GM12891 (cell line): ENCODE measurements around the gene RAB11FIP3.
A peak's percentile ranks its signal among the peaks of the same experiment; 100 is the strongest.

ENCODE experiments used
- DNase-seq: peaks from one replicate; pipeline ENCODE4 v3.0.0; 2011; ENCODE audit warnings: low spot score; ENCODE audit not compliant: insufficient read length
- FAIRE-seq: peaks from 2 replicates; lab custom pipeline; 2011; peaks lifted over from hg19 to GRCh38; lab: Jason Lieb, UNC
- PAX5 ChIP-seq: IDR thresholded peaks from 2 replicates; pipeline ENCODE4 v1.6.1; 2011; ENCODE audit warnings: low read length, moderate library complexity, mild to moderate bottlenecking; ENCODE audit not compliant: insufficient read depth, severe bottlenecking
- POLR2A ChIP-seq: IDR thresholded peaks from 2 replicates; pipeline ENCODE4 v1.6.1; 2011; ENCODE audit warnings: low read depth, low read length, control low read depth
- POLR2AphosphoS5 ChIP-seq: IDR thresholded peaks from 2 replicates; pipeline ENCODE4 v1.6.1; 2011; ENCODE audit warnings: low read depth, low read length, control low read depth
- POU2F2 ChIP-seq: IDR thresholded peaks from 2 replicates; pipeline ENCODE4 v1.6.1; 2011; ENCODE audit warnings: low read depth, mild to moderate bottlenecking, control low read depth, low read length, moderate library complexity
- SPI1 ChIP-seq: IDR thresholded peaks from 2 replicates; pipeline ENCODE4 v1.6.1; 2011; ENCODE audit warnings: low read depth, low read length, control low read depth
- TAF1 ChIP-seq: IDR thresholded peaks from 2 replicates; pipeline ENCODE4 v1.6.1; 2011; ENCODE audit warnings: low read depth, low read length, control low read depth

The RAB11FIP3 gene

DNA sequence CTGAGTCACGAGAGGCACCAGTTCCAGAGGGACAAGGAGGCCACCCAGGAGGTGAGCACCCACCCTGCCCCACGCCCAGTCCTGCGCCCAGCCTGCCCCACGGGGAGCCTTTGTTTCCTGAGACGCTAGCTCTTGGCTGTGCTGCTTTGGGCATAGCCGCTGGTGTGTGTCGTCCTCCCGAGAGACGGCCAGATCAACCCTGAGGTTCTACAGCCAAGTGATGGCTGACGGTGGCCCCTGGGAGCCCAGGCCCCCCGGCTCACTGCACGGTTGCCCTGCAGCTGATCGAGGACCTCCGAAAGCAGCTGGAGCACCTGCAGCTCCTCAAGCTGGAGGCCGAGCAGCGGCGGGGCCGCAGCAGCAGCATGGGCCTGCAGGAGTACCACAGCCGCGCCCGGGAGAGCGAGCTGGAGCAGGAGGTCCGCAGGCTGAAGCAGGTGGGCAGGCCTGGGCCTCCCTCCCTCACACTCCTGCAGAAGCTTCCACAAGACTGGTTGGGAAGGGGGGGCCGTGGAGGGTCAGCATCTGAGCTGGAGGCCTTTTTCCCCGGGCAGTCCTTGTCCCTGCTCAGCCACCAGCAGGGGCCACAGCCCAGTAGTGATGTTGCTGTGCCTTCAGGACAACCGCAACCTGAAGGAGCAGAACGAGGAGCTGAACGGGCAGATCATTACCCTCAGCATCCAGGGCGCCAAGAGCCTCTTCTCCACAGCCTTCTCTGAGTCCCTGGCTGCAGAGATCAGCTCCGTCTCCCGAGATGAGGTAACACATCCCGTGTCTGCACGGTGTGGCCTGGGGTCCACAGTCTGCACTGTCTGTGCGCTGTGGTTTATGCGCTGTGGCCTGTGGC is 94.6 kb downstream of the RAB11FIP3 start:
- FAIRE-seq, result no peak
- TF ChIP-seq POLR2AphosphoS5 (no peak), SPI1 (no peak), POLR2A (no peak), PAX5 (no peak), POU2F2 (no peak), TAF1 (no peak)
- DNase-seq, result no peak

GRCh38 chr16:520847-521246 is 95.4 kb downstream of the RAB11FIP3 start:
- no peak for TF ChIP-seq POU2F2
- TF ChIP-seq SPI1, result no peak
- no peak for TF ChIP-seq PAX5
- no peak for TF ChIP-seq POLR2A
- no peak for TF ChIP-seq POLR2AphosphoS5
- TF ChIP-seq TAF1, result no peak
- FAIRE-seq (no peak), DNase-seq (no peak)

DNA sequence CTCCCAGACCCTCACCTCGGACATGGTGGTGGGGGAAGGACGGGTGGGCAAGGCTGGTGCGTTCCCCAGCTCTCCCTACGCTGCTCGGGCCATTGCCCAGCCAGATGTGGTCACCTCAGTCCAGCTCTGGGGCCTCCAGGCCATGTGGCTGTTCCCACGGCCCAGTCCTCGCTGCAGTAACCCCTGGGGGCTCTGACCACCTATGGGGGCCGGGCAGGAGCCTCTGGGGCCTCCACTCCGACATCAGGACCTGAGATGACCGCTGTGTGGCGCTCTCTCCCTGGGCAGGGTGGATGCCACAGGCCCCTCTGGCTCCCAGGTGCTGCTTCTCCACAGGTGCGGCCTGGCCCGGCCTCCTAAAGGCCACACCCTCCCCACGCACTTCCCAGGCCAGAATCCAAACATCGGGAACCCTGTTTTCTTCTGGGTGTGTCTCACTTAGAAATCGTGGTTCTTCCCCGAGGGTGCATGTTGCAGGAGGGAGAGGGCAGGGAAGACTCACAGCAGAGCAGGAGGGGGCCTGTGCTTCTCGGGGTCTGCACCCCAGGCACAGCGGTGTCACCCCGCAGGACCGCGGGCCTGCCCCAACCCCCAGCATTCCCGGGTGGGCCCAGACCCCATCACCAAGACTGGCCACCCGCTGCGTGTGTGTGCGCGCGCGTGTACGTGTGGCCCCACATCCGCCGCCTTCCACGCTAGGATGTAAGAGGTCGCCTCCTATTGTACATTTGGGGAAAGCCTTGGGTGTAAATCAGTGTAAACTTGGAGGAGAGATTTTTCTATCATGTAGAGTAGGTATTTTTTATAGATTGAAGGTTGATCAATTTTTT is 96.1 kb downstream of the RAB11FIP3 start:
- DNase-seq, result no peak
- FAIRE-seq, result no peak
- TF ChIP-seq POU2F2 (no peak), PAX5 (no peak), POLR2AphosphoS5 (no peak), SPI1 (no peak), POLR2A (no peak), TAF1 (no peak)

DNA sequence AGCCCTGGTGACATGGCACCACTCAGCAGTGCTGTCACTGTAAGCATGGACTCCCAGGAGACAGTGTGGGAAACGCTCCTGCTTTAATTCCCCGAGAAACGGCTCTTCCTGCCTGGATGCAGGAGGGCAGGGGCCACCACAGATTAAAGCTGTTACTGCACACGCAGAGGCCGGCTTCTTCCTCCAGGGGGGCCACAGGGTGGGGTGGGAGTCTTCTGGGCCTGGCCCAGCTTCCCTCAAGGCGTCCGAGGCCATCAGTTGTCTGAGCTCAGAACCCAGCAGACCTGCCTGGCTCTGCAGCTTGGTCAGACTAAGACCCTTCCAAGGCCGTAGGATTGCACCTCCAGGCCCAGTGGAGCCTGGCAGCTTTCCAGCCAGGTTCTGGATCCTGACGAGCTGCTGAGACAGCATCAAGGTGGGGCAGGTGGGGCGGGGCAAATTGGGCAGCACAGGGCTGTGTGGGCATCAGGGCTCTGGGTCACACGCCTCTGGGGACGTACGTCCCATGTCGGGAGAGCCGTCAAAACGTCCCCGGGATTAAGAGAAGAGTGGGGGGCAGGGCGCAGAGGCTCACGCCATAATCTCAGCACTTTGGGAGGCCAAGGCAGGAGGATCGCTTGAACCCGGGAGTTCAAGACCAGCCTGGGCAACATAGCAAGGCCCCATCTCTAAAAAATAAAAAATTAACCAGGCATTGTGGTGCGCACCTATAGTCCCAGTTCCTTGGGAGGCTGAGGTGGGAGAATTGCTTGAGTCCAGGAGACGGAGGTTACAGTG is 97.1 kb downstream of the RAB11FIP3 start:
- FAIRE-seq, result no peak
- DNase-seq, result no peak
- TF ChIP-seq POLR2AphosphoS5 (no peak), POLR2A (no peak), SPI1 (no peak), PAX5 (no peak), TAF1 (no peak), POU2F2 (no peak)

GRCh38 chr16:523097-523741 is 97.8 kb downstream of the RAB11FIP3 start:
- no peak for TF ChIP-seq TAF1
- no peak for TF ChIP-seq POU2F2
- TF ChIP-seq POLR2AphosphoS5, result no peak
- TF ChIP-seq POLR2A, result no peak
- DNase-seq (no peak), FAIRE-seq (no peak)

GRCh38 chr16:524274-525040 is 99.0 kb downstream of the RAB11FIP3 start:
- FAIRE-seq (no peak), DNase-seq (no peak)
- TF ChIP-seq SPI1 (no peak), TAF1 (no peak), PAX5 (no peak), POLR2AphosphoS5 (no peak), POLR2A (no peak), POU2F2 (no peak)

DNA sequence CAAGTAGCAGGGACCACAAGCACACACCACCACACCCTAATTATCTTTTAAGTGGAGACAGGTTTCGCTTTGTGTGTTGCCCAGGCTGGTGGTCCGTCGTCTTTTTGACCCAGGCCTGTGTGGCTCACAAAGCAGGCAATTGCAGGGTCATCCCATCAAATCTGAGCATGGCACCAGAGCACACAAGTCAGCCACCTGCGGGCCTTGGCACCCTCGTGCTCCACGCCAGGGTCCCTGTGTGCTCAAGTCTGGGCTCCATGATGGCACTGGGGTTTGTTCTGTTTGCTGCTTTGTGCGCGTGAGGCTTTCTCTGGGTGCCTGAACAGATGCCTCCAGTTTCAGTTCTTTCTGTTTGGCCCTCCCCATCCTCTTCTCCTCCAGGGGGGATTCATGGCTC is 99.7 kb downstream of the RAB11FIP3 start:
- TF ChIP-seq POLR2AphosphoS5 (no peak), POU2F2 (no peak), SPI1 (no peak; the same call in 1 of the 2 replicates), POLR2A (no peak), PAX5 (no peak), TAF1 (no peak)
- FAIRE-seq, result no peak
- no peak for DNase-seq

- TF ChIP-seq POLR2A, result no peak
- no peak for TF ChIP-seq TAF1
- TF ChIP-seq POU2F2, result no peak
- 0 out of 2 replicates have a peak, but pooled peaks have one; percentile 6 for TF ChIP-seq SPI1
- no peak for TF ChIP-seq PAX5
- TF ChIP-seq POLR2AphosphoS5, result no peak
- FAIRE-seq, result peak; percentile 74
- DNase-seq, result no peak
Observed at GRCh38 chr16:525520-526180, 100.2 kb downstream of the RAB11FIP3 start.
